Ascending aorta (tissue), 2 donors: ENCODE measurements around the gene DENND2C. TPM values are rescaled to one million over a fixed set of nuclear protein-coding genes. Genes with fewer than 3 reads are reported as not detected.

Experiments
- DNase-seq, 2 donors: peaks; one replicate each; pipeline ENCODE4 v3.0.0-alpha.2; 2019; ENCODE audit warnings: low spot score in 2 of 2
- H3K27ac ChIP-seq, 2 donors: fragments of 200-600 bp; sonication (generic); one replicate each; pipeline ENCODE4 v1.5.1; 2016 to 2017; ENCODE audit warnings: mild to moderate bottlenecking in 1 of 2
- H3K27me3 ChIP-seq: fragments of 200-600 bp; sonication (generic); one replicate; pipeline ENCODE4 v1.5.1; 2017
- H3K36me3 ChIP-seq, 2 donors: fragments of 200-600 bp; sonication (generic); one replicate each; pipeline ENCODE4 v1.5.1; 2016
- H3K4me1 ChIP-seq, 2 donors: fragments of 200-600 bp; sonication (generic); one replicate each; pipeline ENCODE4 v1.5.1; 2016 to 2017; ENCODE audit warnings: mild to moderate bottlenecking in 1 of 2
- H3K4me3 ChIP-seq, 2 donors: fragments of 200-600 bp; sonication (generic); one replicate each; pipeline ENCODE4 v1.5.1; 2016 to 2017; ENCODE audit warnings: mild to moderate bottlenecking in 1 of 2
- H3K9me3 ChIP-seq, 2 donors: fragments of 200-600 bp; sonication (generic); one replicate each; pipeline ENCODE4 v1.5.1; 2016
- intact Hi-C: fragments of 100-400 bp; cut with DNase I; formaldehyde crosslinking; loops from one replicate; pipeline ENCODE4 v1.15.1; 2023
- total RNA-seq: library from RNA; depleted of rRNA; stranded (reverse); fragments of >200 nt; gene quantifications from one replicate; pipeline ENCODE4 v1.1.0, GENCODE V29; 2016
- TF ChIP-seq, protein P1 (sequence below), 3 experiments: fragments of 200-600 bp in 2 of 3; fragments of 450-650 bp in 1 of 3; sonication (generic) in 2 of 3; IDR thresholded peaks; one replicate each; pipeline ENCODE4 v1.5.1; 2016 to 2019; ENCODE audit warnings: antibody characterized with exemption in 3 of 3, mild to moderate bottlenecking in 1 of 3, moderate library complexity in 1 of 3

Gene DENND2C
- total RNA-seq, 1 donor from 2014 or later, result 5.4 TPM

GRCh38 chr1:114692947-114693346 lies 23.1 kb upstream of the DENND2C start:
- no peak overlapping the region for H3K4me3 ChIP-seq
- no peaks in the 10 kb centered on the region for H3K4me1 ChIP-seq
- no peak for DNase-seq
- H3K9me3 ChIP-seq, result no peaks in the 10 kb centered on the region
- TF ChIP-seq, protein P1, sequence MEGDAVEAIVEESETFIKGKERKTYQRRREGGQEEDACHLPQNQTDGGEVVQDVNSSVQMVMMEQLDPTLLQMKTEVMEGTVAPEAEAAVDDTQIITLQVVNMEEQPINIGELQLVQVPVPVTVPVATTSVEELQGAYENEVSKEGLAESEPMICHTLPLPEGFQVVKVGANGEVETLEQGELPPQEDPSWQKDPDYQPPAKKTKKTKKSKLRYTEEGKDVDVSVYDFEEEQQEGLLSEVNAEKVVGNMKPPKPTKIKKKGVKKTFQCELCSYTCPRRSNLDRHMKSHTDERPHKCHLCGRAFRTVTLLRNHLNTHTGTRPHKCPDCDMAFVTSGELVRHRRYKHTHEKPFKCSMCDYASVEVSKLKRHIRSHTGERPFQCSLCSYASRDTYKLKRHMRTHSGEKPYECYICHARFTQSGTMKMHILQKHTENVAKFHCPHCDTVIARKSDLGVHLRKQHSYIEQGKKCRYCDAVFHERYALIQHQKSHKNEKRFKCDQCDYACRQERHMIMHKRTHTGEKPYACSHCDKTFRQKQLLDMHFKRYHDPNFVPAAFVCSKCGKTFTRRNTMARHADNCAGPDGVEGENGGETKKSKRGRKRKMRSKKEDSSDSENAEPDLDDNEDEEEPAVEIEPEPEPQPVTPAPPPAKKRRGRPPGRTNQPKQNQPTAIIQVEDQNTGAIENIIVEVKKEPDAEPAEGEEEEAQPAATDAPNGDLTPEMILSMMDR (IDR thresholded peaks at IDR 0.05), result no peak
- no peak overlapping the region for H3K27ac ChIP-seq
- H3K27me3 ChIP-seq, result no peaks in the 10 kb centered on the region
- intact Hi-C loops, result no loop called here
- no peaks in the 10 kb centered on the region for H3K36me3 ChIP-seq

DNA sequence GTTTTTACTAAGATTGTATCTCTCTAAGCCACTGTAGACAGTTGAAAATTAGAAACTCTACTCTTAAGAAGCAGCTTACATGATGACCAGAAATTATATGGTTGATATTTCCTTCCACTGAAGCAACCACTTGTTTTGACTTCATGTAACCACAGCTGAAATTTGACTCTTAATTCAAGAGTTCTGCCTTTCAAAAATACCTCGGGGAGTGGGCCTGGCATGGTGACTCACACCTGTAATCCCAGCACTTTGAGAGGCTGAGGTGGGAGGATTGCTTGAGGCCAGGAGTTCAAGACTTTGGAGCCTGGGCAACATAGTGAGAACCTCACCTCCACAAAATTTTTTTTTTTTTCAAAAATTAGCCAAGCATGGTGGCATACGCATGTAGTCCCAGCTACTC lies 21.2 kb upstream of the DENND2C start:
- H3K9me3 ChIP-seq, result no peaks in the 10 kb centered on the region
- DNase-seq, result no peak
- H3K27ac ChIP-seq, result no peak overlapping the region
- no peak overlapping the region for H3K4me3 ChIP-seq
- no peaks in the 10 kb centered on the region for H3K4me1 ChIP-seq
- no peaks in the 10 kb centered on the region for H3K27me3 ChIP-seq
- intact Hi-C loops, result no loop called here
- TF ChIP-seq, protein P1 (IDR thresholded peaks at IDR 0.05), result no peak
- no peaks in the 10 kb centered on the region for H3K36me3 ChIP-seq

GRCh38 chr1:114690148-114690547 lies 20.3 kb upstream of the DENND2C start:
- Histone ChIP-seq H3K27ac (no peak overlapping the region), H3K9me3 (no peaks in the 10 kb centered on the region), H3K27me3 (no peaks in the 10 kb centered on the region), H3K4me1 (no peaks in the 10 kb centered on the region), H3K36me3 (no peaks in the 10 kb centered on the region), H3K4me3 (no peak overlapping the region)
- no peak for DNase-seq
- TF ChIP-seq, protein P1 (IDR thresholded peaks at IDR 0.05), result no peak
- intact Hi-C loops, result no loop called here

DNA sequence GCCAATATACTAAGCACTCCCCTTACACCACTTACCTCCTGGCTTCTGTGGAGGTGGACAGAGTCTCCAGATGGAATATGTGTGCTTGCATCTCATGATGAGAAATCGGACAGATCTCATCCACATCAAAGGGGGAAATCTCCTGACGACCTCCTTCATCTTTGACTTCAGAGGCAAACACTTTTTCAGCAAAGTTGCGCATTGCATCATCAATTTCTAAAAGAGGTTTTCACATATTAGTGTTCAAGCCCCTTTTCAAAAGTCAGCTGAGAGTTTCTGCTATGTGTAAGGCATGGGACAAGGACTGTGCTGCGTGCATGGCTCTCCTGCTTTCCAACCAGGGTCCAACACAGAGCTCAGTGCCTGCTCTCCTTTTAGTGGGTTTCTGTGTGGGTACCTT lies 18.7 kb upstream of the DENND2C start:
- no peaks in the 10 kb centered on the region for H3K36me3 ChIP-seq
- TF ChIP-seq, protein P1 (IDR thresholded peaks at IDR 0.05), result no peak
- H3K4me1 ChIP-seq, result no peaks in the 10 kb centered on the region
- H3K9me3 ChIP-seq, result no peaks in the 10 kb centered on the region
- no peak for DNase-seq
- no peak overlapping the region for H3K27ac ChIP-seq
- H3K4me3 ChIP-seq, result no peak overlapping the region
- intact Hi-C loops, result no loop called here
- H3K27me3 ChIP-seq, result no peaks in the 10 kb centered on the region

DNA sequence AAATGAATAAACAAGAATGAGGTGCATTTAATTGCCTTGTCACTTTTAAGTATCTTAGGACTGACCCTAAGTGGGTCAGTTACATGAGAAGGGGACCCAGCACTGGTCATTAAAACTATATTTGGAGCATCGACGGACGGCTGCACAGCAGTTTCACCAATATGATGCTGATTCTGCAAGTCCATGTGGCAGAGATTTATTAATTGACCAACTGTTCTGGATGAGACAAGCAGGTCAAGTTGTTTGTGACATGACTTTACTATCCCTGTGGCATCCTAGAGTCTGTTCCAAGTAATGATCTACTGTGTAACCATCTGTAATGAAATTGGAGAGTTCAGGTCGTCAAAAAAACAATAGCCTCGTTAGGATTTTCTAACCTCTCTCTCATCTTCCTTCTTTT lies 16.0 kb upstream of the DENND2C start:
- no peaks in the 10 kb centered on the region for H3K4me1 ChIP-seq
- TF ChIP-seq, protein P1 (IDR thresholded peaks at IDR 0.05), result no peak
- intact Hi-C loops, result no loop called here
- no peaks in the 10 kb centered on the region for H3K36me3 ChIP-seq
- no peak overlapping the region for H3K27ac ChIP-seq
- no peaks in the 10 kb centered on the region for H3K9me3 ChIP-seq
- no peaks in the 10 kb centered on the region for H3K27me3 ChIP-seq
- H3K4me3 ChIP-seq, result no peak overlapping the region
- no peak for DNase-seq

- H3K27ac ChIP-seq, result no peak overlapping the region
- H3K27me3 ChIP-seq, result no peaks in the 10 kb centered on the region
- H3K36me3 ChIP-seq, result no peaks in the 10 kb centered on the region
- no peak for DNase-seq
- no peaks in the 10 kb centered on the region for H3K4me1 ChIP-seq
- H3K4me3 ChIP-seq, result no peak overlapping the region
- TF ChIP-seq, protein P1 (IDR thresholded peaks at IDR 0.05), result no peak
- no peaks in the 10 kb centered on the region for H3K9me3 ChIP-seq
- intact Hi-C loops, result loop anchor here (10.0 kb wide), 1 partner anchor 407 kb away; the partner anchor contains the start of gene TSPAN2
Observed at GRCh38 chr1:114677691-114678090, 7.8 kb upstream of the DENND2C start.
